Neuron (in vitro differentiated cells): ENCODE measurements around the gene SPATS2L.

Experiments
- H2AFZ ChIP-seq: one replicate; pipeline ENCODE4 v1.6.1; 2013; ENCODE audit warnings: low read depth, mild to moderate bottlenecking, inconsistent platforms, low read length, moderate library complexity
- H3K27me3 ChIP-seq: one replicate; pipeline ENCODE4 v1.6.1; 2013; ENCODE audit warnings: low read length; ENCODE audit not compliant: insufficient read depth
- H3K36me3 ChIP-seq: one replicate; pipeline ENCODE4 v1.6.1; 2013; ENCODE audit warnings: low read length; ENCODE audit not compliant: insufficient read depth
- H3K4me1 ChIP-seq: one replicate; pipeline ENCODE4 v1.6.1; 2013; ENCODE audit warnings: low read length; ENCODE audit not compliant: insufficient read depth
- H3K4me3 ChIP-seq: 2 replicates; pipeline ENCODE4 v1.5.1; 2013; ENCODE audit warnings: mild to moderate bottlenecking, low read length, moderate library complexity
- H3K9me3 ChIP-seq: one replicate; pipeline ENCODE4 v1.6.1; 2013; ENCODE audit warnings: low read length

SPATS2L gene

DNA sequence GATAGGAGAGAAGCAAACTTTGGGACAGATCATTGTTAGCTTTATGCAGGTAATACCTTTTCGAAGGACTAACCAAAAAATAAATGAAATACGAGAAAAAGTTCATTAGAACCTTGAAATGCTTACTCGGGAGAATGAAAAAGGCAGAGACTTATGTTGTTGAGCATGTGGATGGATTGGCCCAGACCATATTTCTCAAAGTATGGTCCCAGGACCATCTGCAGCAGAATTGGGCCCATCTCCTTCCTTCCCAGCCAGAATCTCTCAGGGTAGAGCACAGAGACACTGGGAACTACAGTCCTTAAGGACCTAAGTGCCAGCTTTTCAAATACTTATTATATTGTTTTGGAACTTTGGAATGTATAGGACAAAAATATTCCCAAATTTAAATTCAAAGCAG is 152.6 kb downstream of the SPATS2L start:
- H3K9me3 ChIP-seq, result no peaks in the 10 kb centered on the region
- no peak overlapping the region for H3K4me3 ChIP-seq
- no peaks in the 10 kb centered on the region for H3K27me3 ChIP-seq
- H2AFZ ChIP-seq, result no peak overlapping the region
- H3K36me3 ChIP-seq, result peaks cover 14% of the 10 kb centered on the region
- H3K4me1 ChIP-seq, result no peaks in the 10 kb centered on the region

- Histone ChIP-seq H3K27me3 (no peaks in the 10 kb centered on the region), H2AFZ (no peak overlapping the region), H3K4me1 (no peaks in the 10 kb centered on the region), H3K4me3 (no peak overlapping the region), H3K36me3 (peaks cover 17% of the 10 kb centered on the region), H3K9me3 (no peaks in the 10 kb centered on the region)
These were observed 155.6 kb downstream of the SPATS2L start for GRCh38 chr2:200461846-200462710.

DNA sequence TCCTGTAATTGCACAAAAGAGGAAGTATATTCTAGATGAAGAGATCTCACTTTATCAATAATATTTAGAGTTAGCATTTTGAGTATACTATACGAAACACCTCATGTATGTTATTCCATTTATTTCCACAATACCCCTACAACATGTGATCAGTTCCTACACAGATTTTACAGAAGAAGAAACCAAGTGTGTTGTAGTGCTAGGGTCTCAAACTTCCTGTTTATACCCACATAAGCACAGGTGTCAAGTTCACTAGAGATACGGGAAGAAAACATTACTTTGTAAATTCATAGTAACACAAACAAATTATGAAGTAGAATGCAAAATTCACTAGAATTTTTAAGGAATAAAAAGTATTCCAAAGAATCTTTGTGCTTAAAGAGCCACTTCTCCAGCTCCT is 157.0 kb downstream of the SPATS2L start:
- Histone ChIP-seq H3K4me1 (no peaks in the 10 kb centered on the region), H3K9me3 (no peaks in the 10 kb centered on the region), H3K27me3 (no peaks in the 10 kb centered on the region), H2AFZ (no peak overlapping the region), H3K36me3 (peaks cover 30% of the 10 kb centered on the region), H3K4me3 (no peak overlapping the region)

DNA sequence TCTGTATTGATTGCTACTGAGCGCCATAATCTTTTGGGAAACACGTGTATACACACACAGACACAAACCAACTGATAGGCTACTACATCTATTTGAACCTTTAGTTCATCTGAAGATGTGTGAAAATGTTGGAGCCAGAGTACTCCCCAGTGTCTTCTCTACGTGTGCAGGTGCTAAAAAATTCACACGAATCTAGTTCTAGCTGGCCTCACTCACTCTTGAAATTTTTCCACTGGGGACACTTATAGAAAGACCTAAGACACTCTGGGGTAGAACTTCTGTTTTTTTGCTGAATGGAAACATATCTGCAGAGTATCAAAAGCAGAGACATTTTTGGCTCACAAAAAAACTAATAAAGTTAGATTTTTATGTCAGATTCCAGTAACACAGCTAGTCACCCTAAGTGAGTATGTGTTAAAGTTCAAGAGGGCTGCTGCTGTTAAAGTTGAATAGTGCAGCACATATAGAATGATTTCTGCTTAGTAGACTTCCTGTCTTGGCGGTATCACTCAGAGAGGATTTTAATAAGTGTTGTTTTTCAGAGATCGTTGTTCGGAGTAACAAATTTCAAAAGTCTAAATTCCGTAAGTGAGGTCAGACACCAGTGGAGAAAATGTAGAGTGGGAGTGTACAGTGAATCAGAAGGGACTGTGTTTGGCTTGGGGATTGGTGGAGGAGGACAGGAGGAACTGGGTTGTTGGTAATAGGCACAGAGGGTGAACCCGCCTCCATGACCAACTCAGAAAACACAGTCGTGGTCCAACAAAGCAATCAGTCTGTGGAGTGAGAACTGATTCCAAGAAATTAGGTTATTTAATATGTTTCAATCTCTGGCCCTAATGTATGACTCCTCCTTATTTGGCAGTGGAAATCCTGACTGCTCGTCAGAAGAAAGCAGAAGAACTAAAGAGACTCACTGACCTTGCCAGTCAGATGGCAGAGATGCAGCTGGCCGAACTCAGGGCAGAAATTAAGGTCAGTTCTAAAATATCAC is 160.2 kb downstream of the SPATS2L start:
- H2AFZ ChIP-seq, result no peak overlapping the region
- H3K27me3 ChIP-seq, result no peaks in the 10 kb centered on the region
- H3K4me1 ChIP-seq, result peaks cover 5% of the 10 kb centered on the region
- no peaks in the 10 kb centered on the region for H3K9me3 ChIP-seq
- peaks cover 41% of the 10 kb centered on the region for H3K36me3 ChIP-seq
- H3K4me3 ChIP-seq, result no peak overlapping the region

- Histone ChIP-seq H3K4me1 (peaks cover 5% of the 10 kb centered on the region), H3K27me3 (no peaks in the 10 kb centered on the region), H3K4me3 (no peak overlapping the region), H3K36me3 (peaks cover 42% of the 10 kb centered on the region), H2AFZ (no peak overlapping the region), H3K9me3 (no peaks in the 10 kb centered on the region)
These were observed 161.6 kb downstream of the SPATS2L start for GRCh38 chr2:200467806-200468681.

GRCh38 chr2:200469708-200470211 is 163.3 kb downstream of the SPATS2L start:
- peaks cover under 1% of the 10 kb centered on the region for H3K9me3 ChIP-seq
- no peaks in the 10 kb centered on the region for H3K27me3 ChIP-seq
- H3K36me3 ChIP-seq, result peaks cover 45% of the 10 kb centered on the region
- no peak overlapping the region for H3K4me3 ChIP-seq
- H3K4me1 ChIP-seq, result peaks cover 5% of the 10 kb centered on the region
- H2AFZ ChIP-seq, result no peak overlapping the region

- Histone ChIP-seq H3K9me3 (peaks cover 4% of the 10 kb centered on the region), H3K4me3 (no peak overlapping the region), H2AFZ (no peak overlapping the region), H3K27me3 (no peaks in the 10 kb centered on the region), H3K36me3 (peaks cover 50% of the 10 kb centered on the region), H3K4me1 (peaks cover 5% of the 10 kb centered on the region)
These were observed 163.7 kb downstream of the SPATS2L start for GRCh38 chr2:200470230-200470629.

- H2AFZ ChIP-seq, result no peak overlapping the region
- H3K27me3 ChIP-seq, result no peaks in the 10 kb centered on the region
- H3K4me3 ChIP-seq, result no peak overlapping the region
- peaks cover 4% of the 10 kb centered on the region for H3K9me3 ChIP-seq
- peaks cover 51% of the 10 kb centered on the region for H3K36me3 ChIP-seq
- peaks cover 5% of the 10 kb centered on the region for H3K4me1 ChIP-seq
These were observed 164.9 kb downstream of the SPATS2L start for GRCh38 chr2:200471324-200471848.

DNA sequence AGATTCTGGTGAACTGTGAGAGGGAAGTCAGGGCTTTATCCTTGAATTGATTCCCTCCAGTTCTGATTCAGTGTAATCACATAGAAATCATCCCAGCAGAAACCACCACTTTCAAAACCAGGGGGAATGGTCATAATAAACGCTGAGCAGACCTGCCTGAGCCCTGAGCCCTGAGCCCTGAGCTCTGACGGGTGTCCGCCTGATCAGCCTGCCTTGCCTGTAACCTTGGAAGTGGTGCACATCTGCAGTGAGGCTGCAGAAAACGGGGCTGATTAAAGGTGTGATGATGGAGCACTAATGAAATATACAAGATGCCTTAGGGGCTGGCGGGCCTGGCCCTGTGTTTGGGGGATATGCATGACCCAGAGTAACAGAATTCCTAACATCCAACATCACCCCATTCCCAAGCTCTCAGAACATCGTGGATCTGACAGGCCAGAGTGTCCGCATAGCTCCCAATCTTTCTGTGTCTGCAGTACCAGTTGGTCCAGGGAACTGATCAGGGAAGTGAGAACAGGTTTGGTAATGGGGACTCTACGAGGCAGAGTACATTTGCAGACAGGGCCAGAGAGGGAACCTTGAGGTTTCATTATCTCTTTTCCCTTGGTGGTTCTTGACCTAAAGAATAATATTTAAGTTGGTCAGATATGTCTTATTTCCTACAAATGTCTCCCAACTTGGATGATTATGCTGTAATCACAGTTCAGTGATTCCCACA is 165.6 kb downstream of the SPATS2L start:
- peaks cover 5% of the 10 kb centered on the region for H3K4me1 ChIP-seq
- no peaks in the 10 kb centered on the region for H3K27me3 ChIP-seq
- H2AFZ ChIP-seq, result no peak overlapping the region
- peaks cover 4% of the 10 kb centered on the region for H3K9me3 ChIP-seq
- H3K4me3 ChIP-seq, result no peak overlapping the region
- H3K36me3 ChIP-seq, result peaks cover 50% of the 10 kb centered on the region

DNA sequence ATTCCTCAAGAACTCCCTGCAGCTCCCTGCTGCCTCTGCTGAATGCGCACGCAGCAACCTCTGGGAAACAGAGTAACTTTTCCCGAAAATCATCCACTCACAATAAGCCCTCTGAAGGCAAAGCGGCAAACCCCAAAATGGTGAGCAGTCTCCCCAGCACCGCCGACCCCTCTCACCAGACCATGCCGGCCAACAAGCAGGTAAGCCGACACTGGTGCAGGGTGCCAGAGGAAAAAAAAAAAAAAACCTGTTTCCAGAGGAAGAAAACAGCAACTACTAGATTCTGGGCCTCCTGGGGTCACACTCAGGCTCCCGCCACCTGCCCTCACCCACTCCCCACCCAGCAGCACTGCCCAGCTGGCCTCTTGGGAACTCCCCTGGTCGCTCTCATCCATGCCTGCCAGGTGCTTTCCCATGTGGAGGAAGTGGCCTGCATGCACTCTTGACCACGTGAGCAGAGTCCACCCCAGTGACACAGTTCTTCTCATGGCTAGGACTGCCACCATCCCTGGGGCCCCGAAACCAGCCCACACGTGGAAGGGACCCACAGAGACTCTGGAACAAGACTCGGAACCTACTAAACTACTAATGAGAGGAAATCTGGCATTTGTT is 166.5 kb downstream of the SPATS2L start:
- H3K36me3 ChIP-seq, result peaks cover 47% of the 10 kb centered on the region
- H3K4me3 ChIP-seq, result no peak overlapping the region
- peaks cover 4% of the 10 kb centered on the region for H3K9me3 ChIP-seq
- H3K27me3 ChIP-seq, result no peaks in the 10 kb centered on the region
- peaks cover 5% of the 10 kb centered on the region for H3K4me1 ChIP-seq
- no peak overlapping the region for H2AFZ ChIP-seq

- Histone ChIP-seq H3K9me3 (peaks cover 4% of the 10 kb centered on the region), H2AFZ (no peak overlapping the region), H3K27me3 (no peaks in the 10 kb centered on the region), H3K4me1 (no peaks in the 10 kb centered on the region), H3K4me3 (no peak overlapping the region), H3K36me3 (peaks cover 31% of the 10 kb centered on the region)
These were observed 169.3 kb downstream of the SPATS2L start for GRCh38 chr2:200475795-200476194.
